ENCODE data around the gene CC2D2A.

CC2D2A gene

GRCh38 chr4:15459706-15460105 lies 10.0 kb upstream of the CC2D2A start:
- no peak for DNase-seq (ENCODE audit: low spot score)

GRCh38 chr4:15466596-15466995 lies 3.1 kb upstream of the CC2D2A start:
- DNase-seq (ENCODE audit: low spot score) = no peak
- no peak for FAIRE-seq

More at GRCh38 chr4:15459706-15460105, 10.0 kb upstream of the CC2D2A start:
- FAIRE-seq = no peak

- DNase-seq (ENCODE audit: low spot score) (no peak), FAIRE-seq (no peak)
Observed at GRCh38 chr4:15470128-15470475, 420 bp downstream of the CC2D2A start.

GRCh38 chr4:15476396-15476795 lies 6.7 kb downstream of the CC2D2A start:
- DNase-seq (ENCODE audit: low spot score) (no peak), FAIRE-seq (no peak)

- no peak for FAIRE-seq
Observed at GRCh38 chr4:15478724-15479088, 9.0 kb downstream of the CC2D2A start.

GRCh38 chr4:15479089-15479912 lies 9.6 kb downstream of the CC2D2A start:
- DNase-seq (ENCODE audit: low spot score) = peak; percentile 68

More at GRCh38 chr4:15478724-15479088, 9.0 kb downstream of the CC2D2A start:
- no peak for DNase-seq (ENCODE audit: low spot score)

GRCh38 chr4:15479913-15480185 lies 10.2 kb downstream of the CC2D2A start:
- DNase-seq (ENCODE audit: low spot score) (no peak), FAIRE-seq (no peak)

More at GRCh38 chr4:15479089-15479912, 9.6 kb downstream of the CC2D2A start:
- FAIRE-seq = no peak

GRCh38 chr4:15481961-15482745 lies 12.5 kb downstream of the CC2D2A start:
- no peak for DNase-seq (ENCODE audit: low spot score)
- FAIRE-seq = no peak

GRCh38 chr4:15482842-15483241 lies 13.2 kb downstream of the CC2D2A start:
- DNase-seq (ENCODE audit: low spot score) (no peak), FAIRE-seq (no peak)

GRCh38 chr4:15488136-15488535 lies 18.5 kb downstream of the CC2D2A start:
- no peak for FAIRE-seq
- DNase-seq (ENCODE audit: low spot score) = no peak

- DNase-seq (ENCODE audit: low spot score) (no peak), FAIRE-seq (no peak)
Observed at GRCh38 chr4:15488658-15489470, 19.2 kb downstream of the CC2D2A start.

- FAIRE-seq = no peak
- no peak for DNase-seq (ENCODE audit: low spot score)
Observed at GRCh38 chr4:15489551-15489950, 19.9 kb downstream of the CC2D2A start.

- no peak for FAIRE-seq
- no peak for DNase-seq (ENCODE audit: low spot score)
Observed at GRCh38 chr4:15493411-15493810, 23.7 kb downstream of the CC2D2A start.

GRCh38 chr4:15495621-15496020 lies 25.9 kb downstream of the CC2D2A start:
- FAIRE-seq (no peak), DNase-seq (ENCODE audit: low spot score) (no peak)

- FAIRE-seq (no peak), DNase-seq (ENCODE audit: low spot score) (no peak)
Observed at GRCh38 chr4:15498356-15498755, 28.7 kb downstream of the CC2D2A start.

- no peak for DNase-seq (ENCODE audit: low spot score)
- no peak for FAIRE-seq
Observed at GRCh38 chr4:15500701-15501100, 31.0 kb downstream of the CC2D2A start.

GRCh38 chr4:15501941-15502340 lies 32.3 kb downstream of the CC2D2A start:
- no peak for DNase-seq (ENCODE audit: low spot score)
- no peak for FAIRE-seq

- DNase-seq (ENCODE audit: low spot score) = no peak
- FAIRE-seq = no peak
Observed at GRCh38 chr4:15502384-15502783, 32.7 kb downstream of the CC2D2A start.

- no peak for FAIRE-seq
- no peak for DNase-seq (ENCODE audit: low spot score)
Observed at GRCh38 chr4:15504041-15504440, 34.4 kb downstream of the CC2D2A start.

GRCh38 chr4:15506464-15506863 lies 36.8 kb downstream of the CC2D2A start:
- DNase-seq (ENCODE audit: low spot score) (no peak), FAIRE-seq (no peak)

- DNase-seq (ENCODE audit: low spot score) (no peak), FAIRE-seq (no peak)
Observed at GRCh38 chr4:15507679-15508078, 38.0 kb downstream of the CC2D2A start.

- no peak for FAIRE-seq
Observed at GRCh38 chr4:15510961-15511360, 41.3 kb downstream of the CC2D2A start.

More at GRCh38 chr4:15510961-15511360, 41.3 kb downstream of the CC2D2A start:
- no peak for DNase-seq (ENCODE audit: low spot score)
